GM18951 (cell line): Measurements from ENCODE around the gene CSRNP3.

ENCODE experiments used
- POLR2A ChIP-seq: IDR thresholded peaks from 4 replicates; pipeline ENCODE4 v1.6.1; 2011; ENCODE audit warnings: mild to moderate bottlenecking; ENCODE audit not compliant: insufficient read length, insufficient read depth; ENCODE audit errors: extremely low read depth
- in situ Hi-C: fragments of 300-500 bp; cut with MboI; formaldehyde crosslinking; loops from one replicate; pipeline ENCODE4 v1.12.0; 2022; ENCODE audit warnings: low sequenced_read_pairs, mixed read lengths, inconsistent platforms; ENCODE audit not compliant: unreplicated experiment

Gene CSRNP3, protein sequence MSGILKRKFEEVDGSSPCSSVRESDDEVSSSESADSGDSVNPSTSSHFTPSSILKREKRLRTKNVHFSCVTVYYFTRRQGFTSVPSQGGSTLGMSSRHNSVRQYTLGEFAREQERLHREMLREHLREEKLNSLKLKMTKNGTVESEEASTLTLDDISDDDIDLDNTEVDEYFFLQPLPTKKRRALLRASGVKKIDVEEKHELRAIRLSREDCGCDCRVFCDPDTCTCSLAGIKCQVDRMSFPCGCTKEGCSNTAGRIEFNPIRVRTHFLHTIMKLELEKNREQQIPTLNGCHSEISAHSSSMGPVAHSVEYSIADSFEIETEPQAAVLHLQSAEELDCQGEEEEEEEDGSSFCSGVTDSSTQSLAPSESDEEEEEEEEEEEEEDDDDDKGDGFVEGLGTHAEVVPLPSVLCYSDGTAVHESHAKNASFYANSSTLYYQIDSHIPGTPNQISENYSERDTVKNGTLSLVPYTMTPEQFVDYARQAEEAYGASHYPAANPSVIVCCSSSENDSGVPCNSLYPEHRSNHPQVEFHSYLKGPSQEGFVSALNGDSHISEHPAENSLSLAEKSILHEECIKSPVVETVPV

DNA sequence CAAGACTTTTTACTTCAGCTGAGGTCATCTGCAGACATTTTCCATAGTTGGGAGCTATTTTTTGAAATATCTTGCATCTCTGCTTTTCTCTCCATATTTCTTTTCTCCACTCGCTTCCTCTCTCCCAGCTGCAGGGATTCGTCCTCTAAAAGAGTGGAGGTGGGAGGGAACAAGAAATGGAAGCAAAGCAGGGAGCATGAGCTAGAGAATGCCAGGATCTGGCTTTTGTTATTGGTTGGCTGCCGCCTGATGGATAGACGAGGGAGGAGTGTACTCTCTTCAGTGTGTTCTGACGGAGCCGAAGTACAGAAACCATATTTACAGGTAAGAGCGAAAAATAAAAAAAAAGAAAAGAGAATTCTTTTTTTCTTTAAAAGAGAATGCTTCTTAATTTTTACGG, at the start of gene CSRNP3:
Gene CSRNP3, plus strand, starts transcription at position 282 of the 400 bp plus-strand sequence. CDS start 125,368 bp downstream, outside the sequence.
- in situ Hi-C loops = no loop called here
- no peak for TF ChIP-seq POLR2A

DNA sequence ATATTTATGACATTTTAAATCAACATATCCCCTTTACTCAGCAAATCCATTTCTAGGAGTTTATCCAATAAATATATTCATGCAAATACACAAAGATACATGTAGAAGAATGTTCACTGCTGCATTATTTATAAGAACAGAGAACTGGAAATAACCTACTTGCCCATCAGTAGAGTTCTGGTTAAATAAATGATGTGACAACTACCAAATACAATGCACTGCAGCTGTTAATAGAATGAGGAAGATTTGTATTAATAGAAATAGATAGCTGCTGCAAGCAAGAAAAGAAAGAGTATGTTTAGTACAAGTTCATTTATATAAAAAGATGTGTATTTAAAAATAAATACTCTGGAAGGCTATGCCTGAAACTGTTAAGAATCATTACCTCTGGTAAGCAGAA, 49.3 kb upstream of the CSRNP3 start:
- no peak for TF ChIP-seq POLR2A
- in situ Hi-C loops = loop anchor here (25.0 kb wide), 1 partner anchor 442 kb away; no protein-coding TSS in a partner anchor

DNA sequence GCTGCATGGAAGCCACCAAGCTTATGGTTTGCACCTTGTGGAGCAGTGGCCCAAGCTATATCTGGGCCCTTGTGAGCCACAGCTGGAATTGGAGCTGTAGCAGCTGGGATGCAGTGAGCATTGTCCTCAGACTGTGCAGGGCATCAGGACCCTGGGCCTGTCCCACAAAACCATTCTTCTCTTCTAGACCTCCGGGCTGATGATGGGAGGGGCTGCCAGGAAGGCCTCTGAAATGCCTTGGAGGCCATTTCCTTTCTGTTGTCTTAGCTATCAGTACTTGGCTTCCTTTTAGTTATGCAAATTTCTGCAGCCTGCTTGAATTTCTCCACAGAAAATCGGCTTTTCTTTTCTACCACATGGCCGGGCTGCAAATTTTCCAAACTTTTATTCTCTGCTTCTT, 46.4 kb upstream of the CSRNP3 start:
- in situ Hi-C loops = loop anchor here (25.0 kb wide), 1 partner anchor 439 kb away; no protein-coding TSS in a partner anchor
- no peak for TF ChIP-seq POLR2A

DNA sequence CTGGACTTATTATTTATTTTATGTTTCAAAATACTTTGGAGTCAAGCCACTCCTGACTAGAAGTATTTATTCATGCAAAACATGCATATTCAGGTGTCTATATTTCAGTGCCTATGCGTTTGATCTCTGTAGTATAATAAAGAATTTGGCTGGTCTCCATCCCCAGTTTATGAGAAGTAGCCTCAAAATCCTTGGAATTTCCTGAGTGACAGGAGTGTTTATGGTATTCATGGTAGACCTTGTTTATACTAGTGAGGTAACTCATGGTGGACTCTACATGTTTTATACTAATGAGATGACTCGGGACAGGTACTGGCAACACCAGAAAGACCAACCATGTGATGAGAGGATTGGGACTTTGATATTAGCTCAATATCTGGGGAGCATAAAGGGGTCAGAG, 43.9 kb upstream of the CSRNP3 start:
- no peak for TF ChIP-seq POLR2A
- in situ Hi-C loops = no loop called here

DNA sequence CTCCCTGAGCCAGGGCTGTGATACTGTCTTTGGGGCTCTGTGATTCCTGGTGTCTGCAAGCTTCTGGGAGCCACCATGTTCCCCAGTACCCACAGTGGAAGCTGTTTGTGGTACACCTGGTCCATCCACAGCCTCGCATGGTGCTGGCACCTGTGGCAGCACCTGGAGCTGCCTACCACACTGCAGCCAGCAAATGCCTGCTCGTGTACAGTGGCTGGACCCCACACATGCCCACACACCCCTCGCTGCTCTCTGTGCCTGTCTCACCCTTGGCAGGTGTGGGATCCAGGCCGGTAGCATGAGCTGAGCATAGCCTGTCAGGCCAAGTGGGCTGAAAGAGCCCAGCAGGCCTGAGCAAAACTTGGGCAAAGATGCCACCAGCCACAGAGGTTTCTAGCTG, 41.8 kb upstream of the CSRNP3 start:
- TF ChIP-seq POLR2A = no peak
- in situ Hi-C loops = no loop called here

DNA sequence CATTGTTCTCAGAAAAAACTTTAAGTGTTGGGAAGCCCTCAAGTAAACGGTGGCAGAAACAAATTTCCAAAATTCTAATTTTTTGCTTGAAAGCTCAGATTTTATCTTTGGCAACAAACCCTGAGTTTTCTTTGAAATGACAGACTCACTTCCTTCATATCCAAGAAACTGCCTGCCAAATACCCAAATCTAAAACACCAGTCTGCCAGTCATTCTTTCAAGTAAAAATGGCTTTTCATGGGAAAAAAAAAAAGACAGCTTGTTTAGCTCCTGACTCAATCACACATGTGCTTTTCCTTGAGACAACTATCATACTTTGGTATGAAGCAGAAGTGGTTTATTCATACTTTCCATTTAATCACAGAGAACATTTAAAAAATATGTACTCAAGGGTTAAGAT, 40.6 kb upstream of the CSRNP3 start:
- in situ Hi-C loops = no loop called here
- TF ChIP-seq POLR2A = no peak

DNA sequence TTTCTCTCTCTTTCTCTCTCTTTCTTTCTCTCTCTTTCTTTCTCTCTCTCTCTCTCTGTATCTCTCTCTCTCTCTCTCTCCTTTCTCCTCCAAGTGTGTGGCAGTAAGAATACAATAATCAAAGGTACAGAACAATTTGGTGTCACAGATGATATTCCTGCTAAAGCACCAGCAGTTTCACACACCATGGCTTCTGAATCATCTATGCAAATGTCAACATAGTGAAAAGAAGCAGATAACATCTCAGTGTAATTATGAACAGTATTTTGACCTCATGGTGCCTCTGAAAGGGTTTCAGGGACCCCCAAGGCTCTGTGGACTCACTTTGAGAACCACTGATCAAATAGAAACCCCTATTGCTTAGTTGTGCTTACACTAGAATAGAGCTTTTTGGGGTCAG, 38.5 kb upstream of the CSRNP3 start:
- TF ChIP-seq POLR2A = no peak
- in situ Hi-C loops = no loop called here

DNA sequence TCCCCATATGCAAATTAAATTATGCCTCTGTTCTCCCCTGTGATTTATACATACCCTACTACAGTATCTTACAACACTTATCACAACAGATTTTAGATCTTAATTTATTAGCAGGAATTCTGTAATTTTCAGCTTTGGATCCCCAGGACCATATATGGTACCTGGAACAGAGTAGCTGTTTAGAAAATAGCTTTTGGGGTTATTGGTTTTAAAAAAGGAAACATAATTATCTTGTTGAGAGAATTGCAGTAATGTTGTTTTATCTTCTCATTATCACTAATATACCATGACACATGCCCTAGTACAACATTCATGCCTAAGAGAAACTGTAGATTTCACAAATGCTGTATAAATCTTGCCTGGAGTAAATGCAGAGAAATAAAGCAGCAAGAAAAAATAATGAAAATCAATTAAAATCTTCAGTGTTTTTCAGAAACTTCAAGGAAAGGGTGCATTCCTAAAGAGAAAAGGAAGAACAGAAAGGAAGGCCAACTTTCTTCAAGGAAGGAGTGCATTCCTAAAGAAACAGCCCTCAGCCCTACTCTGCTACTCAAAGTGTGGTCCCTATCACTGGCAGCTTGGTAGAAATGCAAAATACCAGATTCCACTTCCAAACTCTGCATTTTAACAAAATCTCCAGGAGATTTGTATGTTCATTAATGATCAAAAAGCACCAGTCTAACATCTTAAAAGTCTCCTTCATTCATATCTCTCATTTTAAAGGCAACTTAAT, 37.1 kb upstream of the CSRNP3 start:
- no peak for TF ChIP-seq POLR2A
- in situ Hi-C loops = no loop called here

DNA sequence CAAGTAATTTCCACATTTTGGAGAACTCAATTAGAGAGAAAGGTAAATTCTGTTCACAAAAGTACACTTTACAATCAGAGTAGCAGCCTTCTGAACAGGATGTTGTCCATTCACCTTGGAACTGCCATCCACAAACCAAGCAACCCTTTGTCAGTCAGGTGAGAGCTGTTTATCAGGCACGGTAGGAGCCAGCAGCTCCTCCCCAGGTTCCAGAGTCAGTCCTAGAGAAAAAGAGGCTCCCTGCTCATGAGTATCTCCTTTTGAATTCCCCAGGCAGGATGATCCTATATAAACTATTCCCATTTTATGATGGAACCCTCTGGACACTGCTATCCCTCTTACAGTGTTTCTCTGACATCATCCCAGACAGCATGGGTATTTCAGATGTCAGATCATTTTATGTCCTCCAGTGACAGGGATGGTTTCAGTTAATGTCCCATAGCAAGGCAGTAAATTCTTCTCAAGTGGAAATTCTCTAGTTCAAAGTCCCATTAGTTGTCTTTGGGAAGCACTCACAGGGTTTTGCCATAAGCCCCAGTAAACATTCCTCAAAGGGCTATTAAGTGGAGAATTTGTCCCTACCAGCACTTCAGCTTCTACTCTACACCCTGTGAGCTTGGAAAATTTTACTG, 34.5 kb upstream of the CSRNP3 start:
- no peak for TF ChIP-seq POLR2A
- in situ Hi-C loops = no loop called here

DNA sequence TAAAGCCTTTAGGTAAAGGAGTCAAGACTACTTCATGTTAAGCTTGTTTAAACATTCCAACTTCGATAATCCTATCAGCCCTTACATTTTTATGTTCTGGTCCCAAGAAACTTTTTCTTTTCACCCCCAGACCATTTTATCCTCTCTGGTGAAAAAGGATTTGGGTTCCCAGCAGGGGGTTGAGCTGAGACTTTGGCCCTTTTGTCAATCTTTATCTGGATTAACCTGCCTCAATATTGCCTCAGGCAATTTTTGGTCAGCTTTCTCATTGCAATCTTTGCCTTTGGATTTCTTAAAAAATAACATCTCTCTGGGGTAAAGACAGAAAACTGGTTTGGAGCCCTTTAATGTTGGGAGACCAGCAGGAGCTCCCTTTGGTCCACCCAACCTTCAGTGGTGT, 33.9 kb upstream of the CSRNP3 start:
- in situ Hi-C loops = no loop called here
- TF ChIP-seq POLR2A = no peak

DNA sequence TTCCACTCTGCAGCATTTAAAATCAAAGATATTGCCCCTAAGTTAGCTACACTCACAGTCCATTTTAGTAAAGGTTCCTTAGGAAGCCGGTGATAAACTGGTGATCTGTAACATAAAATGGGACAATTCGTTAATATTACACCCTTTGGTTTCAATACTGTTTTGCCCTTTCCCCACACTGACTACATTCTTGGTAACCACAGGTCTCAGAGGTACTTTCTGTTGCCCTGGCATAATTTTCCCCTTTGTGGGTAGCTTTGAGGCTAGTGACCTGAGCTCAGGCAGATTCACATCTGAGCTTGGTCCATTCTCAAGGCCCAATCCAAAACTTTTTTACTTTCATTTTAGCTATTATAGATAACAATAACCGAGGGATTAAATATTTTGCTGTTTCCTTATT, 32.9 kb upstream of the CSRNP3 start:
- no peak for TF ChIP-seq POLR2A
- in situ Hi-C loops = no loop called here

DNA sequence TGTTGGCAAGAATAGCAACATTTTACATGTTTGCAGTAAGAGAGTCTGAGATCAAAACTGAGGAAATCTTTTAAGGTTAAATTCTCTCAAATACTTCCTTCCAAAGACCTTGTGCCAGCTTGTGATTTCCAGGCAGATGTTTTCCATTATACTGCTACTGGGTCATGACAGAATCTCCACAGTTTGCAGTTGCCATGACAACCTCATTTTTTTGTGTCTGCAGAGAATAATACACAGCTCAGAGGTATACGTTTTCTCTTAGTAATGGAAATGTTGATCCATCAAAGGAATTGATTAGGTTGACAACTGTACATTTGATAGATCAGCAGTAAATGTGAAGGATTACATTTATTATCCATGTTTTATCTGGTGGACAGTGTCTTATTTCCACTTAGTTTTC, 29.1 kb upstream of the CSRNP3 start:
- in situ Hi-C loops = no loop called here
- no peak for TF ChIP-seq POLR2A

DNA sequence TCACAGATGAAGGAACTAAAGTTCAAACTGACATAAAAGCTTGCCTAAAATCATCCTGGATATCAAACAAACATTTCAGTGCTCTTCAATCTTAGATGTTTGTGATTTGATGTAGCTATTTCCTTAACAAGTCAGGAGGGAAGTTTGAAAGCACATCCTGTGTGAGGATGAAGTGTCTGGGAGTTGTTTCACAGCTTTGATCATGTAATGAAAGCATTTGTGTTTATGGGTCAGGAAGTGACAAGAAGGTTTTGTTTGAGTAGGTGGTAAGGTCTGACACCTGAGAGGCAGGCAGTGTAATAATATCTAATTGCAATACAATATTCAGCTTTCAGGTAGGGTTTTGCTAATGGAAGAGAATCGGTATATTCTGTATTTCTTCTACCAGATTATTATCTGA, 26.0 kb upstream of the CSRNP3 start:
- TF ChIP-seq POLR2A = no peak
- in situ Hi-C loops = no loop called here

DNA sequence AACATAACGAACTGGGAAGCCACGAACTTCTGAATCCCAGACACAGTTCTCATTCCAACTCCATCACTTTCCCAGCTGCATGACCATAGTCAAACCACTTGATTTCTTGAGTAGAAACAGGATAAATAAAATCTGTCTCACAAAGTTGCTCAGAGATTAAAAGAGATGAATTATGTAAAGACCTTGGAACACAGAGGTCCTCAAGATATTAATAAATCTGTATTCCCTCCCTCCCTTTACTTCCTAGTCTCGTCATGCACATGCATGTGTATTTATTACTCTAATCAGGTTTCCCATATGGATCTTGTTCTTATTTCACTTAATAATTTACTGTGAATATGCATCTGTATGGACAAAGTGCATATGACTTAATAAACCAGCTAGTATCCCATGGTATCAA, 21.1 kb upstream of the CSRNP3 start:
- in situ Hi-C loops = no loop called here
- no peak for TF ChIP-seq POLR2A

DNA sequence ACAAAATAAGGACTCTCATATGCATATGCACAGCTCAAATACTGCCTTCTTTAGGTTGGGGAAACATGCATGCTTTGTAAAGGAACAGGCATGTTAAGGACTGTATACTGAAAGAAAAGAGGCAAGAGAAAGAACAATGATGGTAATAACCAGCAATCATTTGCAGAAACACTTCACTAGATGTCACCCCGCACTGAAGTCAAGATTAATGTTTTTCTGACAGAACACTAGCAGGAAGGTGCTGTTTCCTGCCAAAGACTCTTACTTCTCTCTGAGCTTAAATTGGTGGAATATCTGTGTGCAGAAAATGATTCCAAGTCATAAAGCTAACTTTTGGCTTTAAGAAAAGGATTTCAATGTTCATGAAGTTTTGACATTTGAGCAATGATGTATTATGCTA, 19.3 kb upstream of the CSRNP3 start:
- in situ Hi-C loops = no loop called here
- TF ChIP-seq POLR2A = no peak
